ENCODE data around the gene PFDN1. TPM values are rescaled to one million over a fixed set of nuclear protein-coding genes. Genes with fewer than 3 reads are reported as not detected.

The PFDN1 gene
- total and polyA plus RNA-seq, 10 of the 15 experiments (the other 5 are each of a cell fraction or from before 2014, with no cell fraction given): 62.9 to 193 (median 102) TPM

GRCh38 chr5:140351609-140352334 is 48.9 kb upstream of the PFDN1 start:
- H2AFZ ChIP-seq (ENCODE audit: control insufficient read depth, low read depth, low read length): no peak overlapping the region
- H3K27me3 ChIP-seq (replicated peaks in 1 of 2; ENCODE audit: control insufficient read depth in 2 of 2, insufficient read depth in 2 of 2, low read length in 1 of 2): no peaks in the 10 kb centered on the region; a peak in 1 of 4 replicates
- no peaks in the 10 kb centered on the region for H4K20me1 ChIP-seq (ENCODE audit: control insufficient read depth, insufficient read depth)
- in situ Hi-C loops (cut with MboI) (no loop called here), intact Hi-C loops (cut with micrococcal nuclease; ENCODE audit: unreplicated experiment) (loop anchor here (1.0 kb wide), 2 partner anchors 107 to 111 kb away; no protein-coding TSS in a partner anchor)
- H3K4me1 ChIP-seq (ENCODE audit: control insufficient read depth, insufficient read depth, low read length): peaks cover 6% of the 10 kb centered on the region
- no TSS peak for BruUV-seq (replicated peaks)
- FAIRE-seq: no peak
- RAD21 ChIA-PET (ENCODE audit: unreplicated experiment): interaction anchor here (0.6 to 6.0 kb wide), 16 partner anchors 9 to 296 kb away, joined by 3 to 98 read pairs (median 3); partner anchors contain the start of genes IK, PFDN1 and SLC4A9
- WGBS (ENCODE audit: insufficient coverage, insufficient replicate concordance, low lambda C conversion rate, missing lambda C conversion rate): 7% methylated on average over 5 of the region's 5 CpGs
- no peaks in the 10 kb centered on the region for H3K79me2 ChIP-seq (ENCODE audit: control insufficient read depth, insufficient read depth, low read length)
- no peak for DNase-seq (ENCODE audit: low read depth, low spot score)
- H3K36me3 ChIP-seq (ENCODE audit: control insufficient read depth in 2 of 2, insufficient read depth in 2 of 2, low read length in 1 of 2): no peaks in the 10 kb centered on the region
- CTCF ChIA-PET: interaction anchor here (0.6 to 16.9 kb wide), 66 partner anchors 8 to 395 kb away, joined by 3 to 774 read pairs (median 5); partner anchors contain the start of gene PFDN1
- no peak overlapping the region for H3K9ac ChIP-seq (ENCODE audit: control insufficient read depth, insufficient read depth, low read length)
- POLR2A ChIA-PET: interaction anchor here (0.5 to 1.2 kb wide), 2 partner anchors 100 to 108 kb away, joined by 3 to 5 read pairs; no protein-coding TSS in a partner anchor
- H3K4me3 ChIP-seq: no peak overlapping the region
- peak; percentile 86 for ATAC-seq
- H3K4me2 ChIP-seq (ENCODE audit: control insufficient read depth, insufficient read depth): no peak overlapping the region
- no peaks in the 10 kb centered on the region for H3K9me3 ChIP-seq (replicated peaks; ENCODE audit: control insufficient read depth, insufficient read depth, low read length)
- SMC1A ChIA-PET (ENCODE audit: uncharacterized antibody, unreplicated experiment): interaction anchor here (0.7 to 12.2 kb wide), 24 partner anchors 9 to 279 kb away, joined by 3 to 345 read pairs (median 4); partner anchors contain the start of gene ANKHD1
- no peak overlapping the region for H3K27ac ChIP-seq (ENCODE audit: control insufficient read depth, insufficient read depth)
- TF ChIP-seq MAX (IDR thresholded peaks at IDR 0.05; ENCODE audit: low read depth, low read length) (no peak), SIX5 (IDR thresholded peaks at IDR 0.05; ENCODE audit: low read depth, low read length, severe bottlenecking) (no peak), ZSCAN29 (IDR thresholded peaks at IDR 0.05) (no peak), SMC3 (IDR thresholded peaks at IDR 0.05; ENCODE audit: borderline replicate concordance, low read length) (peak; percentile 89; the same call in 1 of the 2 replicates), CTCF (IDR thresholded peaks at IDR 0.05 in 2 of 3, conservative IDR thresholded peaks at IDR 0.05 in 1 of 3; ENCODE audit: control insufficient read depth in 2 of 3, extremely low read depth in 1 of 3, insufficient read depth in 1 of 3, low read depth in 3 of 3, low read length in 3 of 3) (peak; percentile 70 to 89 (median 76)), ZNF384 (IDR thresholded peaks at IDR 0.05; ENCODE audit: borderline replicate concordance, low read depth, low read length) (peak; percentile 68), RAD21 (IDR thresholded peaks at IDR 0.05; ENCODE audit: insufficient read depth, low read depth, low read length) (peak; percentile 89), YY1 (IDR thresholded peaks at IDR 0.05; ENCODE audit: low read depth, low read length) (no peak), ZBTB33 (IDR thresholded peaks at IDR 0.05) (no peak), TAF1 (IDR thresholded peaks at IDR 0.05; ENCODE audit: borderline replicate concordance, low read depth, low read length) (no peak), HCFC1 (IDR thresholded peaks at IDR 0.05; ENCODE audit: low read length) (no peak), IRF5 (IDR thresholded peaks at IDR 0.05; ENCODE audit: borderline replicate concordance) (no peak), PAX5 (IDR thresholded peaks at IDR 0.05; ENCODE audit: borderline replicate concordance, low read depth, low read length) (no peak)
